ENCODE data around the gene VWA3B.

- TF ChIP-seq EZH2 (IDR thresholded peaks at IDR 0.05; ENCODE audit: insufficient read depth, poor library complexity, severe bottlenecking) = no peak
- no peak for TF ChIP-seq EZH2phosphoT487 (IDR thresholded peaks at IDR 0.05; ENCODE audit: insufficient read depth, low read depth)
These were observed 213.3 kb downstream of the VWA3B start for GRCh38 chr2:98300141-98300874.
